Stimulated activated CD4-positive, alpha-beta T cell treated with anti-CD3 and anti-CD28 coated beads, TNF-alpha, amount 100 ng/mL, for 48 hours (primary cell): ENCODE measurements around the gene SLC37A1.

Experiments
- DNase-seq, 3 donors: peaks; one replicate each; pipeline ENCODE4 v3.0.0-alpha.2; 2020; ENCODE audit warnings: low read depth in 3 of 3

Gene SLC37A1

DNA sequence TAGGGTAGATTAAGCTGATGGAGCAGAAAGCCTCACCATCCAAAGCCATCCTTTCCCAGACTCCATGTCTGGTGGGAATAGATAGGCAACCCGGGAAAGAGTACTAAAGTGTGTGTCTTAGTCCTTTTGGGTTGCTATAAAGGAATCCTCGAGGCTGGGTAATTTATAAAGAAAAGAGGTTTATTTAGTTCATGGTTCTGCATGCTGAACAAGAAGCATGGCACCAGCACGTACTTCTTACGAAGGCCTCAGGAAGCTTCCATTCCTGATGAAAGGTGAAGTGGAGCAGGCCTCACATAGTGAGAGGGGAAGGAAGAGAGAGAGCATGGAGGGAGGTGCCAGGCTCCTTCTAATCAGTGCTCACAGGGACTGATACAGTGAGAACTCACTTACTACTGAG, 6.2 kb upstream of the SLC37A1 start:
- no peak for DNase-seq

DNA sequence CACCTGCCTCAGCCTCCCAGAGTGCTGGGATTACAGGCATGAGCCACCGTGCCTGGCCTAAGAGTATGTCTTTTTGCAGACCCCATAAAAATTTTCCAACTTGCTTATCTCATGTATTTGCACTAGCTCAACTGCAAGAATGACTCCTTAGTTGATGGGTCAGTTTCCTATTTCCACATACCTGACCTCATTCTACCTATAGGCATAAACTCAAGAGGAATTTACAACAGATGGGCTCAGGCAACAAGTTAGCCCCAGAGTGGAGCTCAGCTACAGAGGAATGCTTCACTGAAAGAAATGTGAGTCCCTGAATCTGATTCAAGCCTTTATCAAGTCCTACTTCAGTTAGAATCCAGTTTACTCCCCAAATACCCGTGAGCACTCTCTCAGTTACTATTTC, 5.3 kb upstream of the SLC37A1 start:
- DNase-seq: no peak

DNA sequence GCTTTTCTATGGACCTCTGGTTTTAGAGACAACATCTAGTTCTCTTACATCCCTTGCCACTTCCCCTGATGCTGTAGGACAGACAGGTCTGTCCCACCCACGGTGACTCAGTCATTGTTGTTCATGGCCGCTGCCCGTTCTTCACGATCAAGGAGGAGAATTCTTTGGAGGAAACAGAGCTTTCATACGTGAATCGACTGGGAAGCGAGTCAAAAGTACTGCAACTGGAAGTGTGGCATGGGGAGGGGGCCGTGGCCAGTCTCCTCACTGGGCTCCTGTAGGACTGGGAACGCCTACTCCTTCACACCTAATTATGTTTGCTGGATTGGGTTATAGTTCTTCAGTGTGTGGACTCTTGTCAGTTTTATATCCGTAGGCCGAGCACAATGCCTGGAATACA, 4.4 kb upstream of the SLC37A1 start:
- no peak for DNase-seq

DNA sequence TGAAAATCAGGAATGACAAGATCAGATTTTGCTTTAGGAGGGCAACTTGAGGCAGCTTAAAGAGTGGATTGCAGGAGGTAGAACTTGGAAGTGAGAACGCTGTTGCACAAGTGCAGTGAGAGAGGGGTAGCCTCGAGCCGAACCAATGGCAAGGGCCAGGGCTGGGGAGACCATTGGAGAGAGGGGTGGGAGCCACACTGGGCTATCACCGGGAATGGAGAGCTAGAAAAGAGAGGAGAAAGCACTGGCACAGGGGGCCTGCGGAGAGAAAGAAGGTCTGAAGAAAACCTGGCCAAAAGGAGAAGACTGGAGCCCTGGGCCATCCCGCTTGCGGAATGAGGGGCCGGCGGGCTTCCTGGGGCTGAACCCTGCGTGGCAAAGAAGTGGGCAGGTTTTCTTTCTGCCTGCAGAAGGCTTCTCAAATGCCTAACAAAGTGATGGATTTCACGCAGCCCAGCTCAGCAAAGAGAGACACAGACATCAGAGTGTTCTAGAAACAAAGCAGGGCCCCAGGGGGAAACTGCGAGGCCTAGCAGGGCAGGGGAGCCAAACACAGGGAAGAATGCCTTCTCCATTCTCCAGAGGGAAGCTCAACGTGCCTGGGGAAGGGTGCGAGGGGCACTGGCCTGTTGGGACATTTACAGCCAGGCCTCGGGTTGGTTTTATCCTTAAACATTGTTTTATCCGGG, 1.2 kb upstream of the SLC37A1 start:
- no peak for DNase-seq

DNA sequence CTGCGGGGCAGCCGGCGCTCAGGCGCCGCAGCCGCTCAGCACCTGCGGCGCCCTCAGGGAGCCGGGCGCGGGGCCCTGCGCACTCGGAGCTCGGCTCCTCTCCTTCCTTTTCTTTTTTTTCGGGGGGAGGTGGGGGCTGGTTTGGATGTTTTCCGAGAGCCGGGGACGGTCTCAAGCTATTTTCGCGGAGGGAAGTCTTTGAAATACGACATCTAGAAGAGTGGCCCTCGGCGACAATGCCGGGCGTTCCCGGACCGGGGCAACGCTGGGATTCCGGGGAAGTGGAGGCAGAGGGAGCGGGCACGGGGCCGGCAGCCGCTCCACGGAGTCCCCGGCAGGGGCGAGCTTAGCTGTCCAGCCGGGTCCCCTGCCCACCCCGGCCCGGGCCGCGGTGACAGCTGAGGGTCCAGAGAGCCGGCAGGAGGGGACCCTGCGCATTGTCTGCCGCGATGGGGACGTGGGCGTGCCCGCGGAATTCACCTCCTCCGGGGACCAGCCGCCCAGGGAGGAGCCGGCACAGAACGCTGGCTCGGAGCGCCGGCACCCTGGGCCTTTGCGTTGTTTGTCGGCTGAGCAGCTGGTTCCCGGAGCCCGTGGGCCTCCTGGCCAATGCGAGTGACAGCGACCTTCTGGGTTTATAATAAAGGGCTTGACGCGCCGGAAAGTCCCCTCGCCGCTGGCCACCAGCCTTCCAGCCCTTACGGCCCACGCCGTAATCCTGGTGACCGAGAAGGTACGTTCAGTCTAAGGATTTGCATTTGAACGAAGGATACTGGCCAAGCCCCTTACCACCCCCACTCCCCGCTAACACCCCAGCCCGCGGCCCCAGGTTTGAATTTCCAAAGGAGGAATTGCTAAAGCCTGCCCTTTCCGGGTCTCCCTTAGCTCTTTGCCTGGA, 582 bp downstream of the SLC37A1 start:
- DNase-seq: peak in 2 of 3 donors; percentile 32 to 68

DNA sequence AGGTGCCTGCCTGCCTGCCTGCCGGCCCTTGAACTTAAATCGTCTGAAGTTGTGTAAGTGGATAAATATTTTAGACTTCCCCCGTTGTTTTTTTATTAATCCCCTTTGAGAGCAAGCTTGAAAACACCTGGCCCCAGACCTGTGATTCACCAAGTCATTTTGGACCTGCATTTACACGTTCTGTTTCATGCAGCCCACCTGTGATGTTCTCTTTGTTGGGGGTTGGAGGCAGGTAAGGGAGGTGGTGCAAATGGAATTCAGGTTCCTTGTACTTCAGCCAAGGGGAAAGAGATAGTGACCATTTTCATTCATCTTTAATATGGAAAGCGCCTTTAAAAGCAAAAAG, 1.2 kb downstream of the SLC37A1 start:
- peak in 1 of 3 donors; percentile 12 for DNase-seq

DNA sequence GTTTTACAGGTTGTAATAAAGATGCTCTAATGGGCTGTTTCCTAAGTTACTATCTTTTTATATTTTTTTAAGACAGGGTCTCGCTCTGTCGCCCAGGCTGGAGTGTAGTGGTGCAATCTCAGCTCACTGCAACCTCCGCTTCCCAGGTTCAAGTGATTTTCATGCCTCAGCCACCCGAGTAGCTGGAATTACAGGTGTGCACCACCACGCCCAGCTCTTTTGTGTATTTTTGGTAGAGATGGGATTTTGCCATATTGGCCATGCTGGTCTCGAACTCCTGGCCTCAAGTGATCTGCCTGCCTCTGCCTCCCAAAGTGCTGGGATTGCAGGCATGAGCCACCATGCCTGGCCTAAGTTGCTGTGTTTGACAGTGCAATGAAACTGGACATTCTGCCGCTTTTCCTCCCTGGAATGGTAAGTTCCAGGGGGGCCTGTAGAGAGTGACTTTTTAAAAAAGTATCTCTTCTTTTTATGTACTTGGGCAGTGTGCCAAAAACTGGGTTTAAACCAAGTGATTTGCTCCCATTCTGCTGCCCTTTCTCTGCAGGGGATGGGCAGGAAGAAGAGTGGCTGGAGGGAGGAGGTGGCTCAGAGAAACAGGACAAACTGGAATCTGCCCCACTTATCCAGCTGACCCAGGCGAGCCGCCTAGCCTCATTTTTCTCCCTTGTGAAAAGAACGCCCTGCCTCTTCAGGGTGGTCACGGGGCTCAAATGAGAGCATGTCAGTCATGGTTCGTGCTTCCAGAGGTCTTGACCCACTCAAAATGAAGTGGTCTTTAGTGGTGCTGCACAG, 2.3 kb downstream of the SLC37A1 start:
- DNase-seq: no peak

DNA sequence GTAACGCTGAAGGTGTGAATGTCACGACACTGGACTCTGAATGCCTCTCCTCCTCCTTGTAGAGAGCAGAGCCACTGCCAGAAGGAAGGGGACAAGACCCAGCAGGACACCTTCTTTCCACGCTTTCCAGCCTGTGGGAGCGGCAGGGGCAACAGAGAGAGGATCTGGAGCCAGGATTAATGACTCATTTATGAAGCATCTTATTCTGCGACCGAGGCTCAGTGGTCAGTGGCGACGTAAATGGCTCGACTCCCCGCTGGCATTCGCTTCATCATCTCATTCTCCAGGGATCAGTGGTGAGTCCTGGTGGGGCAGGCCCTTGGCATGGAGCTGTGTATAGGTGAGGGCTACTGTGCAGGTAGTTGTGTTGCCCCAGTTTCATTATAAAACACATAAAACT, 4.6 kb downstream of the SLC37A1 start:
- DNase-seq: no peak

DNA sequence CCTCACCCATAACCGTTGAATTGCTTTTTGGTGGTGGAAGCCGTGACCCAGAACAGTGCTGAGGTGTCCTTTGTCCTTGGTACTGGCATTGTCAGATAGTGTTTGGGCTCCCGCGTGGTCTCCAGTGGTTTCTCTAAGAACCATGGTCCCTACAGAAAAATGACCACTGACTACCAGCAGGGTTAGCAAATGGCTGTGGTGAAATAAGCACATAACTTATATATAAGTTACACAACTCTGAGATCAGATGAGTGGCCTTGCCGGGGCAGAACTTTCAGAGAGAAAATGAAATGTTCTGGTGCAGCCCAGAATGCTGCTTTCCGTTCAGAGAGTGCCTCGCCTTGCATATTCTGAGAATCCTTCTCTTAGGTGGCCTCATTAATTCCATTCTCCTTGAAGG, 5.0 kb downstream of the SLC37A1 start:
- no peak for DNase-seq

DNA sequence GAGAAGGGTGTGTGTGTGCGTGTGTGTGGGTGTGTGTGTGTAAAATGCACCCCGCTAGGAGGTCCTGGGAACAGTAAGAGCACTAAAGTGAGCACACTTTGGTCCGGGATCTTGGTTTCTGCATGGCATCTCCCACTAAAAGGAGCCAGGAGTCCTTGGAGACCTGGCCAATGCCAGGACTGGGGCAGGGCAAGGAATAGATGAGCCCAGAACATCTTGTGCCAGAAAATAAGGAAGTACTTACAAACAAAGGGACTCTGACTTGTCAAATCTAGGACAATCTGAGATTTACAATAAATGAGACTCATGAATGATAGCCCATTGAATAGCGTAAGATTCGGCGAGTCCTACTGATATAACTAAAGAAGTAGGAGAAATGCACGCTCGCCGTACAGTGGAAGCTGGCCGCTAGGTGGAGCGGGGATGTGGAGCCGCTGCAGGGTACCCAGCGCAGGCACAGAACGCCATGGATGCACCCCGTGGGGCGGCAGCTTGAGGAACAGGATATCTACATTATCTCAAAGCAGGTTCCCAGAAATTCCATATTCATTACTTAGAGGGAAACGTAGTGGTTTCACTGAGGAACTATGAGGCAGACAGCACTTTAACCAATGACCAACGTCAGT, 7.1 kb downstream of the SLC37A1 start:
- DNase-seq: no peak

DNA sequence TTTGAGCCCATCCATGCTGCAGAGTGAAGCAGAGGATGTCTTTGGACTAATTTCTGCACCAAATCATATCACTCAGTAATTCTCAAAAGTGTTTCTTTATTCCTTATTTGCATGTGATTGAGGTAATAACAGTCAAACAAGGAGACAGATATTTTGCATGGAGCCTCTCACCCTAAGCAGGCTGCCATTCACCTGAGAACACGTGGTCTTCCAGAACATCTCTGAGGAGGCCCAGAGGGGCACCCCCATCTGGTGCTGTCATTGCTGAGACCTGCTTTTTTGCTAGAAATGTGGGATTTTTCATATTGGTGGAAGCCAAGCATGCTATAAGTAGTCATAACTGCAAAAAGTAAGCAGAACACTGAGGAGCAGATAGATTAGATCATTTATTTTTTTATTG, 7.7 kb downstream of the SLC37A1 start:
- no peak for DNase-seq

DNA sequence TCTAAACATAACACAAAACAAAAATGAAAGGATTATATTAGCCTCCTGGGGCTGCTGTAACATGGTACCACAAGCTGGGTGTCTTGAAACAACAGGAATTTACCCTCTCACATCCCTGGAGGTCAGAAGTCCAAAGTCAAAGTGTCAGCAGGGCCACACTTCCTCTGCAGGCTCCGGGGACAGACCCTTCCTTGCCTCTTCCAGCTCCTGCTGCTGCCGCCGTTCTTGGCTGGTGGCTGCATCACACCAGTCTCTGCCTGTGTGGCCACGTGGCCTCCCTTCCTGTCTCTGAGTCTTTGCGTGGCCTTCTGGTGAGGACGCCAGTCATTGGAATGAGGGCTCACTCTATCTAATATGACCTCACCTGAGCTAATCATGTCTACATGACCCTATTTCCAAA, 8.2 kb downstream of the SLC37A1 start:
- no peak for DNase-seq

DNA sequence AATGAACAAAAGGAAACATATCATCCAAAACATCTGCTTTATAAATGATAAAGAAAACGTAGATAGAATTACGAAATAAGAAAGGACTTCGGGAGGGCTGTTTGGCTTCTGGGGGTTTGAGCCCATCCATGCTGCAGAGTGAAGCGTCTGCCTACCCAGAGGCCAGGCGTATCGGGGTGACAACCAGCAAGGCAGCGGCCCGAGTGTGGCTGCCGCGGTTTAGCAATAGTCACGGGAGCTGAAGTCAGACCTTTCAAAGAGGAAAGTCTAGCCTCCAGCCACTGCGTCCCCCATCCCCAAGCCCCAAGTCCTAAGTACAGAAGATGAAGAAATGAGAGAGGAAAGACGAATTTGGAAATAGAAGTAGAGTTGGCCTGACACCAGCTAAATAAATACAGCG, 8.6 kb downstream of the SLC37A1 start:
- DNase-seq: no peak

DNA sequence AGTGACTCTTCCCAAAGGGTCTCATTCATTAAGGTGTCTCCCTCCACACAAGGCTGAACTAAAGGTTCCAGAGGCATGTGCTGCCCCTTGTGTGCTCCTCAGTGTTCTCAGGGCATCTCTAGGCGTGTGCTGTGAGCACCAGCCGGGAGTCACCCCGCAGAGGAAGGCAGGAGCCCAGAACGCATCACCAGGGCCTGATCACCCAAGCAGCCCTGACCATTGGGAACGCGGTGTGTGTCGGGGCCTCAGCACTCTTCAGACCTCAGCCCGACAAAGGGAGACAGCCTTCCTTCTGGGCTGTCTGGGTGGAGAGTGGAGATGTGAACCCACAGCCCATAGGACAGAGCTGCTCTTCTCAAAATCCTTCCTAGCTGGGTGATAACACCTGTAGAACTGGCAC, 9.1 kb downstream of the SLC37A1 start:
- no peak for DNase-seq

DNA sequence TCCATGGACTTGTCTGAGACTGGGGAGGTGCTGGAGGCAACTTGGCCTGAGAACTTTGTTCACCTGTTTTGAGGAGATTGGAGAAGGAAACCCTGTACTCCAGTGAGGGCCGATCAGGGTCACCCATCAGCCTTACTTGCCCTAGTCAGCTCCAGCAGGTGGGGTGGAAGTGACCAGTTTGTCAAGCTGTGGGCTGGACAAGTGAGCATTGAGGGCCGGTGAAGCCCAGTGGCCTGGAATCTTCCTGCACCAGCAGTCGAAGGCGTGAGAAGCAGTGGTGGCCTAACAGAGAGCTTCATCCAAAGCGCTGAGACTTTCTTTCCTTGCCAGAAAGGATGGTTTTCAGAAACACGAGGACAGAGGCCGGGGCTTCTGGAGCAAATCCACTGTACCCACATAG, 9.6 kb downstream of the SLC37A1 start:
- DNase-seq: no peak

DNA sequence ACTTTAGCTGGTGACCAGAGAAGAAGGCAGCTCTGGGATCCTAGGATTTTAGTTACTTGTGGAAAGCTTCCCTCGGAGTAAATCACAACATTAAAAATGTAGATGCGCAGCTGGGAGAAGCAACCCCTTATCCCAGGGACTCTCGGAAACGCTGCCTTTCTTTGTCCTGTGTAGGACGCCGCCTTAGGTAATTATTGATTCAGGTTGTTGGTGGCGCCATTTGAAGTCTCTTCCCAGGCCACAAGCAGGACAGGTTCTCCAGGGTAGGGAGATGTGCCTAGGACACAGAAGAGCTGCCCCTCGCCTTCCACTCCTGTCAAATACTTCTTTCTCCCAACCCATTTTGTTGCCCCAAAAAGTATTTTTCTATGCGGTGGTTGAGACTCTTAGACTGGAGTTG, 10.3 kb downstream of the SLC37A1 start:
- DNase-seq: no peak

DNA sequence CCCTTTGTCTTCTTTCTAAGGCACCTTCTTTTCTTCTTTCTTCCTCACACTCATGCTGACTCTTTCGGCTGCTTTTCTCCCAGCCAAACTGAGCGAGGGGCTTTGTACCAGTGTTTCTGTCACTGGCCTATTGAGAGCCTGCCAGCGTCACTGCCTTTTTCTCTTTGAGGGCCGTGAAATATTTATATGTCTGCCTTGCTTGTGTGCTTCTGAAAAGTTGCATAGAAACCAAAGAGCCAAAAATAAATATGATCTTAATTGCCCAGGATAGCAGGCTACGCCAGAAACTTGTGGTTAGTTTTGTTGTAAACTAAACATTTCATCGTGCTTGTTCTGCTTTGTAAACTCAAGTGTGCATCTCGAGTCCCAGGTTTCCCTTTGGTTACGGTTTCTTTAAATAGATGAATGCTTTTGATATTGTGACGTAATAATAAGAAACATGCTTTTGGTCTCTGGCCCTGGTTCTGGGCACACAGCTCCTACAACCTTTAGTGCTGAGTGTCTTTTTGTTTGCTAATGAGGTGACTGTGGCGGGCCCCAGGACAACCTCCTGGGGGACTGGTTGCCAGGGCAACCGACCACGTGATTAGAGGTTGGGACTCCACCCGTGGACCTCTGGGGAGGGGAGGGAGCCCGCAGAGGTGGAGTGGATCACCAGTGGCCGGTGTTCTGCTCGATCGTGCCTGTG, 10.8 kb downstream of the SLC37A1 start:
- DNase-seq: no peak

DNA sequence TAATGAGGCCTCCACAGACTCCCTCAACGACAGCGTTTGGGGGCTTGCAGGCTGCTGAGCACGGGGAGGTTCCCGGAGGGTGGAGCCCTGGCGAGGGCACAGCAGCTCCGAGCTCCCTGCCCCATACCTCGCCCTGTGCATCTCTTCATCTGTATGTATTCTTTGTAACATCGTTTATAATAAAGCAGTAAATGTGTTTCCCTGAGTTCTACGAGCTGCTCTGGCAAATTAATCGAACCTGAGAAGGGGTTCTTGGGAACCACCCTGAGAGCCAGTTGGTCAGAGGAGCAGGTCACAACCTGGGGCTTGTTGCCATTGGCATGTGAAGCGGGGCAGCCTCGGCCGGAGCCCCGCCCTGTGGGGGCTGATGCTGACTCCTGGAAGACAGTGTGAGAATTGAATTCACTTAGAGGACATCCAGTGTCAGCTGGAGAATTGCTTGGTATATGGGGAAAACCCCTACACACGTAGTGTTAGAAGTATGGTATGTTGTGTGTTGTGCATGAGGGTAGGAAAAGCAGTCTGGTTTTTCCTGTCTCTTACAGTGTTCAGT, 11.5 kb downstream of the SLC37A1 start:
- no peak for DNase-seq

DNA sequence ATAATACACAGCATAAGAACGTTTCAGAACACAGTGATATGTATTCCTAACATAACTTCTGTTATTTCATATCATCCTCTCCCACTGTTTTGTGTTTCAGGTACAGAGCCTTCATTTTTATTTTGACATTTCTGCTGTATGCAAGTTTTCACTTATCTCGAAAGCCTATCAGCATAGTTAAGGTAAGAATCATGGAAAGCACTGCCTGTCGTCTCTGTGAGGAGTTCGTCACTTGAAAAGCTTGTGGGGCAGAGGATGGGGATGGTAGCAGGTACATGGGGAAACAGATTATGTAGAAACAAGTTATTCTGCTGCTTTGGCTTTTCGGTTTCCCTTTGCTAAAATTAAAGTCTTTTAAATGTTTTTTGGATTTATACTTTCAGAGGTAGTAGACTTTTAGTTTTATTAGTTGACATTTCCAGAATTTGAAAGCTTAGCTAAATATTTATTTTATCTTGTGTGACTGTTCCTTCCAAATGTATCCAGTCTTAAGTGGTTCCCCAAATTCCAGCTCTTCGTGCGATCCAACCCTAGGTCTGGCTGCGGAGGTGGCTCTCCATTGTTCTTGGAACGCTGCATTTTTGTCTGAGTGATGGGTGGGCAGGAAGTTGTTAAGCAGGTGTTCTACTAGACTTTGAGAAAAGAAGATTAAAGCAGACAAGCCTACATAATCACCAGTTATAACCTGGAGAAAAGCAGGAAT, 12.2 kb downstream of the SLC37A1 start:
- DNase-seq: no peak

DNA sequence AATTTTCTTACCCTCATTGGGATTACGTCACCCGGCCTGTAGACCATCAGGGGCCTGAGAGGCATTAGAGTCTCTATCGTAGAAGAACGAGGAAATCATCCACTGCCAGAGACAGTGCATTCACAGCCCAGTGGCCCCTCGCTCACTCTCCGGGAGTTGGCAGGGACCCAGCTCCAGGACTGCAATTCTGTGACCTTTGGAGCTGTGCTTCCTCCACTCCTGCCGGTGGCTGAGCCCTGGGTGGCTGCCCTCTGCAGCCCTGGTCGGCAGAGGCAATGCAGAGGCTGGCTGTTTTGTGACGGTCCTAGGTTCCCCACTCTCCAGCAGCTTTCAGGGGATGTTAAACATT, 12.7 kb downstream of the SLC37A1 start:
- DNase-seq: no peak

DNA sequence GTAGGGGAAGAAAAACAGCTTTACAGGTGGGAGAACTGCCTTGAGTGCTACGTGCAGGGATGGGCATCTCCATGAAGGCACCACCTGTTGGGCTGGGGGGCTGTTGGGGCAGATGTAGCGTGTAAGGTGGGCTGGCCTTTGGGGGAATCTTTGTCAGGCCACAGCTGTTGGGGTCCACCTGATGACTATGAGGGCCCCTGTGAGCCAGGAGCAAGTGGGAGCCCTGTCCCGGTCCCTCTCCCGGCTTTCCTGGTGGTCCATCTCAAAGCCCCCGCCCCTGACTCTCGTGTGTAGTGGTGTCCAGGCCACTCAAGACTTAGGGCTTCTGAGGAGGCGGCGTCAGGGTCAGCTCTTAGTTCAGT, 13.5 kb downstream of the SLC37A1 start:
- no peak for DNase-seq
